H1 (cell line): ENCODE results near the gene KMT2E. TPM values are rescaled to one million over a fixed set of nuclear protein-coding genes. Genes with fewer than 3 reads are reported as not detected.

Experiments
- CTCF ChIA-PET: fragments of 300-600 bp; sonication (Branson Sonifier 250); formaldehyde crosslinking; loops from one replicate; lab custom pipeline; 2021; ENCODE audit not compliant: partially characterized antibody; lab: Charles Lee
- POLR2A ChIA-PET: fragments of 300-600 bp; sonication (Branson Sonifier 250); formaldehyde crosslinking; loops from one replicate; lab custom pipeline; 2021; ENCODE audit warnings: inconsistent platforms; ENCODE audit not compliant: partially characterized antibody; lab: Charles Lee
- DNase-seq, 2 experiments: peaks; one replicate each; pipeline versions ENCODE4 v3.0.0 to v3.0.0-alpha.2; 2010 to 2022; ENCODE audit warnings: low spot score in 2 of 2, low read depth in 1 of 2, mixed read lengths in 1 of 2
- FAIRE-seq: peaks from 2 replicates; lab custom pipeline; 2011; peaks lifted over from hg19 to GRCh38; lab: Jason Lieb, UNC
- H2AFZ ChIP-seq: 2 replicates; pipeline ENCODE4 v1.8.1; 2012; ENCODE audit warnings: low read length, inconsistent platforms
- H2AK5ac ChIP-seq: 2 replicates; pipeline ENCODE4 v1.6.1; 2013; ENCODE audit warnings: low read depth, low read length
- H2BK120ac ChIP-seq: replicated peaks from 2 replicates; pipeline ENCODE3; 2013; ENCODE audit warnings: low read depth, low read length, inconsistent platforms
- H2BK12ac ChIP-seq: 2 replicates; pipeline ENCODE4 v1.6.1; 2013; ENCODE audit warnings: low read depth, low read length
- H2BK15ac ChIP-seq: 2 replicates; pipeline ENCODE4 v1.6.1; 2013; ENCODE audit warnings: low read length
- H2BK20ac ChIP-seq: 2 replicates; pipeline ENCODE4 v1.6.1; 2013; ENCODE audit warnings: low read length
- H2BK5ac ChIP-seq: 2 replicates; pipeline ENCODE4 v1.6.1; 2013; ENCODE audit warnings: low read depth, low read length
- H3K14ac ChIP-seq: 2 replicates; pipeline ENCODE4 v1.6.1; 2013; ENCODE audit warnings: inconsistent platforms; ENCODE audit not compliant: insufficient read length
- H3K18ac ChIP-seq: 2 replicates; pipeline ENCODE4 v1.6.1; 2013; ENCODE audit warnings: low read length; ENCODE audit errors: extremely low read depth
- H3K23ac ChIP-seq: 2 replicates; pipeline ENCODE4 v1.6.1; 2013; ENCODE audit warnings: inconsistent platforms; ENCODE audit not compliant: insufficient read length
- H3K23me2 ChIP-seq: 2 replicates; pipeline ENCODE4 v1.6.1; 2013; ENCODE audit warnings: low read depth, low read length
- H3K27ac ChIP-seq: 2 replicates; pipeline ENCODE4 v1.6.1; 2011; ENCODE audit warnings: low read depth, low read length, inconsistent platforms
- H3K27me3 ChIP-seq, 4 experiments: replicated peaks in 1 of 4; 1 replicate in 1 of 4; 2 replicates in 3 of 4; pipeline versions ENCODE4 v1.6.1 to v1.8.1; 2011 to 2013; ENCODE audit warnings: low read length in 3 of 4, mild to moderate bottlenecking in 3 of 4, inconsistent platforms in 2 of 4, mixed read lengths in 2 of 4, moderate library complexity in 1 of 4; ENCODE audit not compliant: control insufficient read depth in 3 of 4, insufficient read depth in 3 of 4; ENCODE audit errors: extremely low read depth in 1 of 4
- H3K36me3 ChIP-seq, 4 experiments: 2 replicates each; pipeline versions ENCODE4 v1.6.1 to v1.8.1; 2011 to 2013; ENCODE audit warnings: mild to moderate bottlenecking in 4 of 4, low read length in 3 of 4, moderate library complexity in 2 of 4, control low read depth in 1 of 4, inconsistent platforms in 1 of 4; ENCODE audit not compliant: insufficient read depth in 4 of 4, control insufficient read depth in 2 of 4
- H3K4ac ChIP-seq: replicated peaks from 2 replicates; pipeline ENCODE3; 2013; ENCODE audit warnings: low read length, low read depth, mixed read lengths, inconsistent platforms; ENCODE audit not compliant: insufficient read length
- H3K4me1 ChIP-seq, 4 experiments: replicated peaks in 1 of 4; 1 replicate in 1 of 4; 2 replicates in 3 of 4; pipeline versions ENCODE4 v1.6.1 to v1.8.1; 2011 to 2013; ENCODE audit warnings: low read length in 3 of 4, inconsistent platforms in 2 of 4, mixed read lengths in 1 of 4; ENCODE audit not compliant: insufficient read depth in 4 of 4, control insufficient read depth in 3 of 4
- H3K4me2 ChIP-seq, 2 experiments: 2 replicates each; pipeline versions ENCODE4 v1.6.1 to v1.8.1; 2011 to 2013; ENCODE audit warnings: low read depth in 2 of 2, low read length in 2 of 2, control low read depth in 1 of 2, inconsistent platforms in 1 of 2, mild to moderate bottlenecking in 1 of 2; ENCODE audit not compliant: insufficient read depth in 1 of 2
- H3K4me3 ChIP-seq, 4 experiments: fragments of 200-600, 300-600 bp in 1 of 4; sonication (generic), shearing (Covaris generic), sonication (Bioruptor Twin) in 1 of 4; 2 replicates each; pipeline versions ENCODE4 v1.5.1 to v1.8.1; 2011 to 2016; ENCODE audit warnings: low read length in 4 of 4, low read depth in 3 of 4, control low read depth in 2 of 4, inconsistent platforms in 2 of 4, mild to moderate bottlenecking in 2 of 4, mixed read lengths in 1 of 4, moderate library complexity in 1 of 4; ENCODE audit not compliant: insufficient read depth in 2 of 4; ENCODE audit errors: extremely low read depth in 1 of 4
- H3K56ac ChIP-seq: replicated peaks from 2 replicates; pipeline ENCODE3; 2013; ENCODE audit warnings: low read depth, mild to moderate bottlenecking, mixed read lengths, low read length, inconsistent platforms; ENCODE audit not compliant: insufficient read length
- H3K79me1 ChIP-seq: 2 replicates; pipeline ENCODE4 v1.6.1; 2013; ENCODE audit warnings: low read depth, low read length, control low read depth
- H3K79me2 ChIP-seq, 2 experiments: 2 replicates each; pipeline versions ENCODE4 v1.6.1 to v1.8.1; 2012 to 2013; ENCODE audit warnings: low read length in 2 of 2, mild to moderate bottlenecking in 2 of 2, inconsistent platforms in 1 of 2; ENCODE audit not compliant: insufficient read depth in 2 of 2, control insufficient read depth in 1 of 2
- H3K9ac ChIP-seq, 4 experiments: replicated peaks in 1 of 4; 1 replicate in 1 of 4; 2 replicates in 3 of 4; pipeline versions ENCODE4 v1.6.1 to v1.8.1; 2011 to 2013; ENCODE audit warnings: low read depth in 3 of 4, low read length in 3 of 4, control low read depth in 2 of 4, mild to moderate bottlenecking in 2 of 4, moderate library complexity in 2 of 4, inconsistent platforms in 1 of 4; ENCODE audit errors: extremely low read depth in 1 of 4
- H3K9me3 ChIP-seq, 2 experiments: 2 replicates each; pipeline versions ENCODE4 v1.6.1 to v1.8.1; 2012 to 2013; ENCODE audit warnings: mild to moderate bottlenecking in 2 of 2, moderate library complexity in 2 of 2, control low read depth in 1 of 2, inconsistent platforms in 1 of 2, low read depth in 1 of 2, low read length in 1 of 2, mixed read lengths in 1 of 2; ENCODE audit not compliant: insufficient read depth in 2 of 2
- H4K20me1 ChIP-seq, 2 experiments: replicated peaks in 1 of 2; 2 replicates each; pipeline versions ENCODE3 to v1.8.1; 2011 to 2013; ENCODE audit warnings: inconsistent platforms in 2 of 2, low read length in 2 of 2, mild to moderate bottlenecking in 1 of 2; ENCODE audit not compliant: insufficient read depth in 2 of 2, control insufficient read depth in 1 of 2
- H4K5ac ChIP-seq: 2 replicates; pipeline ENCODE4 v1.6.1; 2013; ENCODE audit warnings: low read length, low read depth, mixed read lengths, inconsistent platforms; ENCODE audit not compliant: insufficient read length
- H4K8ac ChIP-seq: 2 replicates; pipeline ENCODE4 v1.8.0; 2013; ENCODE audit warnings: mild to moderate bottlenecking, moderate library complexity, low read length, inconsistent platforms; ENCODE audit not compliant: insufficient read depth; ENCODE audit errors: extremely low read depth
- H4K91ac ChIP-seq: replicated peaks from 2 replicates; pipeline ENCODE3; 2013; ENCODE audit warnings: low read length, mixed read lengths, inconsistent platforms; ENCODE audit not compliant: insufficient read length
- ATF2 ChIP-seq: IDR thresholded peaks from 2 replicates; pipeline ENCODE4 v1.6.1; 2012; ENCODE audit warnings: low read length, inconsistent platforms
- BACH1 ChIP-seq: IDR thresholded peaks from 2 replicates; pipeline ENCODE4 v1.6.1; 2012; ENCODE audit warnings: low read length, improper control_type of control experiment
- BRCA1 ChIP-seq: IDR thresholded peaks from 2 replicates; pipeline ENCODE4 v1.6.1; 2012; ENCODE audit warnings: low read depth, low read length, improper control_type of control experiment
- CEBPB ChIP-seq: IDR thresholded peaks from 2 replicates; pipeline ENCODE4 v1.6.1; 2012; ENCODE audit warnings: low read depth, low read length
- CHD2 ChIP-seq: IDR thresholded peaks from 2 replicates; pipeline ENCODE4 v1.6.1; 2012; ENCODE audit warnings: low read length, improper control_type of control experiment
- JUN ChIP-seq: IDR thresholded peaks from 2 replicates; pipeline ENCODE4 v1.6.1; 2011; ENCODE audit warnings: low read depth, mild to moderate bottlenecking, improper control_type of control experiment, low read length
- POU5F1 ChIP-seq: IDR thresholded peaks from 2 replicates; pipeline ENCODE4 v1.6.1; 2011; ENCODE audit warnings: low read depth, mild to moderate bottlenecking, low read length, moderate library complexity
- RBBP5 ChIP-seq: IDR thresholded peaks from 2 replicates; pipeline ENCODE4 v1.7.1; 2012; ENCODE audit warnings: low read depth, mild to moderate bottlenecking, inconsistent platforms, low read length, moderate library complexity, borderline replicate concordance
- SIX5 ChIP-seq: IDR thresholded peaks from 2 replicates; pipeline ENCODE4 v1.6.1; 2011; ENCODE audit warnings: mild to moderate bottlenecking, low read depth, low read length
- ZNF274 ChIP-seq: IDR thresholded peaks from 2 replicates; pipeline ENCODE4 v1.7.0; 2012; ENCODE audit warnings: low read length, borderline replicate concordance; ENCODE audit errors: extremely low read depth
- WGBS, 2 experiments: shearing (Covaris generic) in 1 of 2; methylation state at CpG; one replicate each; pipeline versions ENCODE4 v1.1.6 to v1.1.7; 2013 to 2015; ENCODE audit warnings: low lambda C conversion rate in 2 of 2, mixed read lengths in 2 of 2, inconsistent platforms in 1 of 2, low coverage in 1 of 2, missing lambda C conversion rate in 1 of 2; ENCODE audit not compliant: insufficient replicate concordance in 2 of 2, insufficient coverage in 1 of 2, insufficient read length in 1 of 2; ENCODE audit errors: extremely low coverage in 1 of 2, missing lambda C conversion rate in 1 of 2; 5-methylcytosine and 5-hydroxymethylcytosine counted together
- polyA plus RNA-seq, 7 experiments: library from polyadenylated mRNA; depleted of rRNA in 3 of 7; stranded (reverse) in 5 of 7; unstranded in 2 of 7; fragments of >200 nt in 5 of 7; fragments of 200-250 nt in 2 of 7; gene quantifications; 1 replicate in 5 of 7; 2 replicates in 1 of 7; 4 replicates in 1 of 7; pipeline versions ENCODE4 v1.2.1 to v1.2.3, GENCODE V29; 2011 to 2013; ENCODE audit warnings: missing spikeins in 2 of 7, mixed read lengths in 2 of 7
- total RNA-seq: library from RNA; stranded (reverse); fragmentation: NEBNext Ultra II Directional; extraction: Animal tissue kit (Norgen Biotek cat#: 25700); gene quantifications from 2 replicates; pipeline ENCODE4 v1.2.1, GENCODE V29; 2021
- TF ChIP-seq, protein P1 (sequence below), 3 experiments: IDR thresholded peaks; 1 replicate in 2 of 3; 2 replicates in 1 of 3; pipeline versions ENCODE4 v1.5.1 to v1.6.1; 2011; ENCODE audit warnings: low read length in 3 of 3, mild to moderate bottlenecking in 3 of 3, inconsistent platforms in 2 of 3, low read depth in 1 of 3, moderate library complexity in 1 of 3; ENCODE audit not compliant: insufficient read depth in 1 of 3; ENCODE audit errors: control extremely low read depth in 1 of 3

KMT2E gene
- total and polyA plus RNA-seq, 2 of the 8 experiments (the other 6 are each of a cell fraction or from before 2014, with no cell fraction given), result 10.9 to 45.0 TPM

DNA sequence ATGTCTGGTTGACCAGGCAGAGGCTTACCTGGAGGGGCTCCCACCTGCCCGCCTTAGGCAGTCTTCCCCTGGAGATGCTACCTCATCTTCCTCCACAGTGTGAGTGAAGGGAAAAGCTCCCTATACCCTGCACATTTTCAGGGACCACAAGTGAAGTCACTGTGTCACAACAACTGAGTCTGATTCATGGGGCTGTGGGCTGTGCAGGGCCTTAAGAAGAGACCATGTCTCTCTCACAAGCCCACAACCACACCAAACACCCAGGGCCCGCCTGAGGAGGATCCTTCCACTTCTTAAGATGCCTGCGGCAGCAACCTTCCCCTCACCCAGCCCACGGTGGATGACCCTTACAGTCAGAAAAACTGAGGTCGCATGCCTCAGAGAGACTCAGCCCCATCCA, 118.3 kb downstream of the KMT2E start:
- no peak overlapping the region for H3K4ac ChIP-seq
- no peak for FAIRE-seq
- no peak overlapping the region for H2BK5ac ChIP-seq
- no peak overlapping the region for H4K5ac ChIP-seq
- H2AFZ ChIP-seq, result no peak overlapping the region
- no peaks in the 10 kb centered on the region for H3K79me2 ChIP-seq
- H3K4me1 ChIP-seq, result no peaks in the 10 kb centered on the region
- WGBS, 2 experiments, result 93% methylated on average over 5 of the region's 5 CpGs; no CpG with 5 or more reads in 1 of the 2 experiments
- H3K18ac ChIP-seq, result no peak overlapping the region
- no peaks in the 10 kb centered on the region for H3K27me3 ChIP-seq
- H4K8ac ChIP-seq, result no peak overlapping the region
- POLR2A ChIA-PET, result no interaction called here
- no peak overlapping the region for H4K91ac ChIP-seq
- no peak overlapping the region for H2BK15ac ChIP-seq
- no peak for DNase-seq
- no peaks in the 10 kb centered on the region; a peak in 2 of 8 replicates for H3K36me3 ChIP-seq
- H3K9ac ChIP-seq, result no peak overlapping the region
- no peak overlapping the region for H3K14ac ChIP-seq
- CTCF ChIA-PET, result no interaction called here
- no peak overlapping the region for H3K27ac ChIP-seq
- no peaks in the 10 kb centered on the region for H3K23me2 ChIP-seq
- H3K23ac ChIP-seq, result no peak overlapping the region
- no peak overlapping the region for H2BK20ac ChIP-seq
- no peak overlapping the region for H2BK120ac ChIP-seq
- no peak overlapping the region for H2AK5ac ChIP-seq
- no peak overlapping the region for H3K56ac ChIP-seq
- H3K4me2 ChIP-seq, result no peak overlapping the region
- H2BK12ac ChIP-seq, result no peak overlapping the region
- no peaks in the 10 kb centered on the region; the same call in 1 of the 2 replicates for H3K79me1 ChIP-seq
- no peak overlapping the region for H3K4me3 ChIP-seq
- H3K9me3 ChIP-seq, result no peaks in the 10 kb centered on the region
- H4K20me1 ChIP-seq, result peaks cover 0 to 1% of the 10 kb centered on the region in 2 experiments
- TF ChIP-seq RBBP5, result no peak
- TF ChIP-seq CEBPB, result no peak
- no peak for TF ChIP-seq BACH1
- no peak for TF ChIP-seq ZNF274
- no peak for TF ChIP-seq POU5F1
- TF ChIP-seq, protein P1, sequence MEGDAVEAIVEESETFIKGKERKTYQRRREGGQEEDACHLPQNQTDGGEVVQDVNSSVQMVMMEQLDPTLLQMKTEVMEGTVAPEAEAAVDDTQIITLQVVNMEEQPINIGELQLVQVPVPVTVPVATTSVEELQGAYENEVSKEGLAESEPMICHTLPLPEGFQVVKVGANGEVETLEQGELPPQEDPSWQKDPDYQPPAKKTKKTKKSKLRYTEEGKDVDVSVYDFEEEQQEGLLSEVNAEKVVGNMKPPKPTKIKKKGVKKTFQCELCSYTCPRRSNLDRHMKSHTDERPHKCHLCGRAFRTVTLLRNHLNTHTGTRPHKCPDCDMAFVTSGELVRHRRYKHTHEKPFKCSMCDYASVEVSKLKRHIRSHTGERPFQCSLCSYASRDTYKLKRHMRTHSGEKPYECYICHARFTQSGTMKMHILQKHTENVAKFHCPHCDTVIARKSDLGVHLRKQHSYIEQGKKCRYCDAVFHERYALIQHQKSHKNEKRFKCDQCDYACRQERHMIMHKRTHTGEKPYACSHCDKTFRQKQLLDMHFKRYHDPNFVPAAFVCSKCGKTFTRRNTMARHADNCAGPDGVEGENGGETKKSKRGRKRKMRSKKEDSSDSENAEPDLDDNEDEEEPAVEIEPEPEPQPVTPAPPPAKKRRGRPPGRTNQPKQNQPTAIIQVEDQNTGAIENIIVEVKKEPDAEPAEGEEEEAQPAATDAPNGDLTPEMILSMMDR (IDR thresholded peaks at IDR 0.05; ENCODE audit: control extremely low read depth in 1 of 3, insufficient read depth in 1 of 3, low read depth in 1 of 3, low read length in 3 of 3), result no peak
- TF ChIP-seq JUN, result no peak
- no peak for TF ChIP-seq ATF2
- no peak for TF ChIP-seq SIX5
- TF ChIP-seq CHD2, result no peak
- no peak for TF ChIP-seq BRCA1
